H1 (cell line): ENCODE data around the gene AUH. TPM values are rescaled to one million over a fixed set of nuclear protein-coding genes. Genes with fewer than 3 reads are reported as not detected.

ENCODE experiments used
- CHD7 ChIP-seq: fragments of 300-600 bp; sonication (generic); IDR thresholded peaks from 2 replicates; pipeline ENCODE4 v1.7.1; 2012; ENCODE audit warnings: low read length, moderate library complexity, mild to moderate bottlenecking, inconsistent platforms; ENCODE audit not compliant: insufficient replicate concordance
- EZH2 ChIP-seq: fragments of 200-600 bp; sonication (generic); IDR thresholded peaks from 2 replicates; pipeline ENCODE4 v1.7.1; 2012; ENCODE audit warnings: low read depth, mild to moderate bottlenecking, moderate library complexity, low read length, inconsistent platforms; ENCODE audit not compliant: severe bottlenecking
- KDM5A ChIP-seq: fragments of 200-600 bp; IDR thresholded peaks from 2 replicates; pipeline ENCODE4 v1.7.1; 2012; ENCODE audit warnings: mild to moderate bottlenecking, low read length, inconsistent platforms, mixed read lengths
- RBBP5 ChIP-seq: IDR thresholded peaks from 2 replicates; pipeline ENCODE4 v1.7.1; 2012; ENCODE audit warnings: low read depth, mild to moderate bottlenecking, inconsistent platforms, low read length, moderate library complexity, borderline replicate concordance
- SP4 ChIP-seq: IDR thresholded peaks from 2 replicates; pipeline ENCODE4 v1.6.1; 2012; ENCODE audit warnings: low read length, inconsistent platforms
- SUZ12 ChIP-seq: fragments of 200-600 bp; sonication (generic); IDR thresholded peaks from 2 replicates; pipeline ENCODE4 v1.6.1; 2012; ENCODE audit warnings: mild to moderate bottlenecking, inconsistent platforms, low read length, moderate library complexity, mixed read lengths
- TAF7 ChIP-seq: optimal IDR thresholded peaks from 2 replicates; pipeline ENCODE3; 2011; ENCODE audit warnings: low read depth, mild to moderate bottlenecking, inconsistent platforms, low read length, moderate library complexity, borderline replicate concordance
- USF2 ChIP-seq: IDR thresholded peaks from 2 replicates; pipeline ENCODE4 v1.6.1; 2011; ENCODE audit warnings: low read length, improper control_type of control experiment
- polyA plus RNA-seq, 7 experiments: library from polyadenylated mRNA; depleted of rRNA in 3 of 7; stranded (reverse) in 5 of 7; unstranded in 2 of 7; fragments of >200 nt in 5 of 7; fragments of 200-250 nt in 2 of 7; gene quantifications; 1 replicate in 5 of 7; 2 replicates in 1 of 7; 4 replicates in 1 of 7; pipeline versions ENCODE4 v1.2.1 to v1.2.3, GENCODE V29; 2011 to 2013; ENCODE audit warnings: missing spikeins in 2 of 7, mixed read lengths in 2 of 7
- total RNA-seq: library from RNA; stranded (reverse); fragmentation: NEBNext Ultra II Directional; extraction: Animal tissue kit (Norgen Biotek cat#: 25700); gene quantifications from 2 replicates; pipeline ENCODE4 v1.2.1, GENCODE V29; 2021
- TF ChIP-seq, protein P1 (sequence below): IDR thresholded peaks from 2 replicates; pipeline ENCODE4 v1.6.1; 2011; ENCODE audit warnings: low read depth, mild to moderate bottlenecking, low read length; ENCODE audit not compliant: insufficient read depth

Gene AUH
- total and polyA plus RNA-seq, 2 of the 8 experiments (the other 6 are each of a cell fraction or from before 2014, with no cell fraction given) = 5.8 to 21.9 TPM

DNA sequence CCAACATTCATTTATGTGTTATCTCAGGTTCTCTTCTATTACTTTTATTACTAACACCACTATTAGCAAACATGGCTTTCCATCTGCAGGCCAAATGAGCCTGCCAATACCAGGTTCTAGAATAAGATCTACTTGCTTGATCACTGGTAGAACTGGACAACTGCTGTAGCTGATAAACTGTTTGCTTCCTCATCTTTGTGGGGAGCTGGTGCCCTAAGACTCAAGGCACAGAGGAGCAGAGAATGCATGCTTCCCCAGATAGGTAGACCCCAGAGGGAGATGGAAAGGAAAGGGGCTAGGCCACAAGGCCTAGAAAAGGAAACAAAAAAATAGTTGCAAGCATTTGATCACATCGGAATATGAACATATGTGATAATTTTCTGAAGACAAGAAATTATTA, 30.7 kb upstream of the AUH start (continued):
- TF ChIP-seq CHD7 (no peak), TAF7 (no peak), RBBP5 (no peak), SP4 (no peak), USF2 (no peak), SUZ12 (no peak), EZH2 (no peak), KDM5A (no peak)
- TF ChIP-seq, protein P1, sequence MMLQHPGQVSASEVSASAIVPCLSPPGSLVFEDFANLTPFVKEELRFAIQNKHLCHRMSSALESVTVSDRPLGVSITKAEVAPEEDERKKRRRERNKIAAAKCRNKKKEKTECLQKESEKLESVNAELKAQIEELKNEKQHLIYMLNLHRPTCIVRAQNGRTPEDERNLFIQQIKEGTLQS = no peak
